Activated CD8-positive, alpha-beta memory T cell treated with anti-CD3 and anti-CD28 coated beads for 1 hour (primary cell): Measurements from ENCODE around the gene FGR.

ENCODE experiments used
- DNase-seq, 2 donors: peaks; one replicate each; pipeline ENCODE4 v3.0.0-alpha.2; 2020; ENCODE audit warnings: low read depth in 1 of 2; ENCODE audit errors: extremely low read depth in 1 of 2

FGR gene

DNA sequence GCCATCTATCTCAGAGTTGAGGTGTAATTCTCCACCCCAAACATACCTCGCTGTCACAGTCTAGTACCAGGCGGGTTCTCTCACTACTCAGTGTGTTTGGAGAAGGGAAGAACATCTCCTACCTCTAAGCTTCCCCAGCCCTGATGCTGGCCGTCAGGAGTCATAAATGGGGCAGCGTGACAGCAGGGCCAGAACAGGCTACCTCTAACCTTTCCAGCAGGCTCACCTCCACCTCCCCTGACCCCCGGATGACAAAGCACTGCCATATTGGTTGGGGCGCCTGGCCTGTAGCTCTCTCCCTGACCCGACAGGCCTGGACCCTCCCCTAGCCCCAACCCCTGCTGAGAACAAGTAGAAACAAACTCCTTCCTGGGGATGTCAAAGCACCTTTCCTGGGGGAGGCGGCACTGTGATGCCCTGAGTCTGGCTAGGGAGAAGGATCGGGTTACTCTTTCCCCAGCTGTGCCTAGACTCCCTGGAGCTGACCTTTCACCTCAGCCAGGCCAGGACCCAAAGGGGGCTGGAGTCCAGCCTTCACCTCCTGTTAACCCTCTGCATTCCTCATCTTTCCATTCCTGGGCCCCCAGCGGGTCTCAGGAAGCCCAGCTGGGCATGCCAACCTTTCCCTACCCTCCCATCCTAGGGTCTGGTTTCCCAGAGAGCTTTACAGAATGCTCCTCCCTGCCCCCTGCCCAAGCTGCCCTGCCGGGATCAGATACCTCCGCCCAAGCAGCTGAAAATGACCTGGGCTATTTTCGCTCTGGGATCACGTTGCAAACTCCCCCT, 65.3 kb downstream of the FGR start:
- DNase-seq: no peak

DNA sequence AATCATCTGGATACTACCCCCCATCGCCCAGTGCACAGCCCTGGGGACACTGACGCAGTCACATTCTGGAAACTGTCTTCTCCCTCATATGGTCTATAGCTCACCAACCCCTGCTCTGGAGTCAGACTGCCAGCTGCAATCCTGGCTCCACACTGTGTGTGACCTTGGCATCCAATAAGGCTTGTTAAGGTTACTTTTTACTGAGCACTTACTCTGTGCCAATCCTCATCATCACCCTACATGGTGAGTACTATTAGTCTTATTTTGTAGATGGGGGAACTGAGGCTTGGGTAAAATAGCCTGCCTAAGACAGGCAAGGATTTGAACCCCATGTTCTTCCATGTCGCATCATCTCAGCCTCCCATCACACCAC, 65.9 kb downstream of the FGR start:
- no peak for DNase-seq

DNA sequence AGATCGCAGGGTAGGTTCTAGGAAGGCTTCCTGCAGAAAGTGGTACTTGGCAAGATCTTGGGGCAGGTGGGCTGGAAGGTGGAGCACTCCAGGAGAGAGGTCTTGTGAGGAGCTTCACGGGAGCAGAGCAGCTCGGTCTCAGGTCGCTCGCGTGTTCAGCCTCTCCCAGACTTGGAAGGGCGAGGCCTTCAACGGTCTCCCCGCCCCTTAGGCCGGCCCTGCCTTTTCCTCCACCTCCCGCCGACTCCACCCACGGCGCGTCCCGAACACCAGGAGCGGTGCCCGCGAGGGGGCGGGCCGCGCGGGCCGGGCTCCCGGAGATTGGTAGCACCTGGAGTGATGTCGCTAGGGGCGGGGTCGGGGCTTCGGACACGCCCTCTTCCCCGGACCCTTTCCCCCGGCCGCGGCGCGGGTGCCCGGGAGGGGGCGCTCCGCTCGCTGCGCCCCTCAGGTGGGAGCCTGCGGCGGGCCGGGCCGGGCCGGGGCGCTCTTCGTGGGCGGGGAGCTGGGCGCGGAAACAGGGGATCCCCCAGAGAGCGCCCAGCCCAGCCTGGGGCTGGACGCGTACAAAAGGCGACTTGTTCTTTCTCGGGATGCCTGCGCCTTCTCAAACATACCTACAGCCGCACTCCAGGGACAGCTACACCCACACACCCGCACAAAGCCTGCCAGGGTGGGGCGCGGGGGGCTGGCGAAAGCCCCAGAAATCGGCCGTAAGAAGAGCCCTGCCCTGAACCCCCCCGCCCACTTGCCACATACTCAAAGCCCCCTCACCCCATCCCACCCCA, 66.5 kb downstream of the FGR start:
- peak; percentile 77 to 82 for DNase-seq

DNA sequence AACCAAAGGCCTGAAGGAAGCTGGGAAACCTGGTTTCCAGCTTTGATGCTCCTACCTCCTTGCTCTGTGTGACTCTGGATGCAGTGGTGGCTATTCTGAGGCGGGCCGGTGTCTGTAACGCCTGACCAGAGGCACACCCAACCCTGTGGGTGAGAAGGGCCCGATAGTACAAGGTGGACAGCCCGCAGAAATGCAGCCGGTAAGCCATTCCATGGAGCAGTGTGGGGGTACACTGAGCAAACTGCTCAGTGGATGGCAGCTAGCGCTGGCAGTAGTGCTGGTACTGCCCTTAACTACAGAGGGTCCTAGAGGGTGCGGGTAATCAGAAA, 67.0 kb downstream of the FGR start:
- DNase-seq: no peak

DNA sequence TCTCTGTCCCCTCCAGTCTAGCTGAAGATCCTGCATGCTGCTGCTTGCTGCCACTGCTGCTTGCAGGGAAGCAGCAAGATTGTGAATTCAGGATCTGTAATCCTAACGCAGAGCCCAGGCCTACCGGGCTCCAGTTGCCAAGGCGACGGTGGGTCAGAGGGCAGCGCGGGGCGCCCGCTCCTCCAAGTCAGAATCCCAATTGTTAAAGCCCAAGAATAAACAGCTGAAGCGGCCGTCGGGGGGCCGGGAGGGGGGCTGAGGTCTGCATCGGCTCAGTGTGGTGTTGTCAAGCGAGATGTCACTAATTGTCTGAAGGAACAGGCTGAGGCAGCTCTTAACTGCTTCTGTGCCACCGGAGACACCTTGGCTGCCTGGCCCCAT, 67.8 kb downstream of the FGR start:
- no peak for DNase-seq

DNA sequence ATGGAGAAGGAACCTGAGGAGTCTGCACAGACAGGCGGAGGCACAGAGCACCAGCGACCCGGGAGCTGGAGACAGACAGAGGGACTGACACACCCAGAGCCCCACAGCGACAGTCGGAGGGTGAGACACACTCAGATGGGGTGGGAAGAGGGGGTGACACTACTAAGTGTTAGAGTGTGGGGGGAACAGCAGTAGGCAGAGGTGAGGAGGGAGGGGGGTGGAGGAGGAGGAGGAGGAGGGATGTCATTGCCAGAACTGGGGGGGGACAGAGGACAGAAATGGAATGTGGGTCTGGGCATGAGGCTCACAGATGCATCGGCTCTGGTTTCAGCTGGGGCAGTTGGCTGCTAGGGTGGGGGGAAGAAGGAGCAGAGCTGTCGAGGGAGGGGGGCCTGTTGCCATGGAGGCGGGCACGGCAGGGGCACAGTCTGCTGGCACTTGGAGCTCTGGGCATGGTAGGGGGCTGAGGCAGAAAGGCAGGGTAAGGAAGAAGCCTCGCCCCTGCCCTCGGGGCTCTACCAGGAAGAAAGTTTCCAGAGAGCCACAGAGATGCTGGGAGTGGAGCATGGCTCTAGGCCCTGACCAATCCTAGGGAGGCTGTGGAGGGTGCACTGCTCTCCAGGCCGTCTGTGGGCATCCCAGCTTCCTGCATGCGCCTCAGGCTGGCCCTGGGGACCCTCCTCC, 68.4 kb downstream of the FGR start:
- no peak for DNase-seq

DNA sequence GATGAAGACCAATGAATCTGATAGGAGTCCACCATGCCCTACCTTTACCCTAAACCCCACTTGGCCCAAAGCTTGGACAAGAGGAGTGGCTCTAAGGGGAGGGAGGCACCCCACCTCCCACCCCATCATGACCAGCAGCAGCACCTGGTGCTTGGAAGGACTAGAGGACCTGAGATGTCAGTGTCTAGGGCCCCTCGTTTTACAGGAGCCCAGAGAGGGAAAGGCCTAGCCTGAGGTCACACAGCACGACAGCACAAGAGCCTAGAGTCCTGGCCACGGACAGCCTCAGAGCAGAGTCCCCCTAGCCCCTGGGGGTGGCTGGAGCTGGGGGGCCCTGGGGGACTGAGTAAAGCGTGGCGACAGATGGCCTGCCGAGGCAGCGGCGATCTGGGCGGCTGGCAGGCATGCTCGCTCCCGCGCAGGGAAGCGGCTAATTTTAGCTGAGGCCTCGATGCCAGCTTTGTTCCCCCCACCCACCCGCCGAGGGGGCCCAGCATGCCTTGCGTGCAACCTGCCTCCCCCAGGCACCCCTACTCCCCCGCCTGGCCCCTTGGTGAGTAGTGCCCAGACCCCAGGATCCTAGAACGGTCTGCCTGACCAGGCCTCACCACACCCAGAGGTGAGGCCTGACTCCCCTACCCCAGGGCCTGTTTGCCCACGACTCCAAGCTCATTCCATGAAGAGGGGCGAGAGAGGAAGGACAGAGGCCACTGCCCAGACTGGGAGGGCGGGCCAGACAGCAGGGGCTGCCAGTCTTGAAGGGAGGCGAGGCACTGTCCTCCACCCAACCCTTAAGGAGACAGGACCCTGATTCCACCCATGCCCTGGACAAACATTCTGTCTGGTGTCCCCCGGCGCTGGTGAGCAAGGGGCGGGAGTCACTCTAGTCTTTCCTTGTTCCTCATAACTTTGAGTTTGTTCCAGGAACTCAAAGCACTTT, 70.0 kb downstream of the FGR start:
- no peak for DNase-seq

DNA sequence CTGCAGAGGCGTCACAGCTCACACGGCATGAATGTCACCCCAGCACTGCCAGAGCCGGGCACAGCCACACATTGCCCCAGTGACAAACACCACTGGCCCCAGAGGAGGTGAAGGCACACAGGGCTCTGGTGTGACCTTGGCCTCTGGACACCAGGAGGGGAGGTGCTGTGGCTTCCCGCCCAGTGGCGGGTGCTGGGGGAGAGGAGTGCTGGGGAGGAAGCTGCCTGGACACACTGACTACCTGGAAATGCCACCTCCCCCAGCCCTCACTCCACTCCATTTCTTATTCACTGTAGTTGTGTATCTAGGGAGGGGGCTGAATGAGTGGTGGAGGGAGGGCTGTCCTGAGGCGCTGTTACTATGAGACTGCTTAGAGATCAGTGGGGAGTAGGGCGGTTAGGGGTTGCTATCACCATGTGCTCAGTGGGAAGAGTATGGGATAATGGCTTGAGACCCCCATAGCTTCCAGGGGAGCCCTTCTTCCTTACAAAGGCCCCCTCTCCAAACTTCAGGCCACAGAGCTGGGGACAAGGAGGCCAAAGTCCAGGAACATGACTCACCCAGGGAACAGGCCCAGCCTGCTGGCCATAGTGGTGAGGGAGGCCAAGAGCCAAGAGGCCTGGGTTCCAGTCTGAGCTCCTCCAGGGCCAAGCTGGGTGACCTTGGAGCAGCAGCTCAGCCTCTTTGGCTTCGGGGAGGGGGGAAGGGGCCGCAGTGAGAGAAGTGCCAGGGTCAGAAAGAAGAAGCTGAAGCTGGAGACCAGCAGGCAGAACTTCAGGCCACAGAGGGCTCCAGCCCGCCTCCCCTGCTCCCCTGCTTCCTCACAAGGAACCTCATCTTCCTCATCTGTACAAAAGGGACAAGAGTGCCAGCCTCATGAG, 71.2 kb downstream of the FGR start:
- DNase-seq: no peak

DNA sequence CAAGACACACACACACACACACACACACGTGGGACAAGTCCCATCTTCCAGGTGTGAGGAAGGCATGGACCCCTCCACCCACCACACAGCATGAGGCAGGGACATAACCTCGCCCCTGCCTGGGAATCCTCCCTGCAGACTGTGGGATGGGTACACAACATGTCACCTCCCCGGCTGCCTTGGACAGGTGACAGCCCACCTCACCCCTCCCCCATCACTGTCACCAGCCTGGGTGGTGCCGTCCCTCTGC, 71.7 kb downstream of the FGR start:
- DNase-seq: no peak

DNA sequence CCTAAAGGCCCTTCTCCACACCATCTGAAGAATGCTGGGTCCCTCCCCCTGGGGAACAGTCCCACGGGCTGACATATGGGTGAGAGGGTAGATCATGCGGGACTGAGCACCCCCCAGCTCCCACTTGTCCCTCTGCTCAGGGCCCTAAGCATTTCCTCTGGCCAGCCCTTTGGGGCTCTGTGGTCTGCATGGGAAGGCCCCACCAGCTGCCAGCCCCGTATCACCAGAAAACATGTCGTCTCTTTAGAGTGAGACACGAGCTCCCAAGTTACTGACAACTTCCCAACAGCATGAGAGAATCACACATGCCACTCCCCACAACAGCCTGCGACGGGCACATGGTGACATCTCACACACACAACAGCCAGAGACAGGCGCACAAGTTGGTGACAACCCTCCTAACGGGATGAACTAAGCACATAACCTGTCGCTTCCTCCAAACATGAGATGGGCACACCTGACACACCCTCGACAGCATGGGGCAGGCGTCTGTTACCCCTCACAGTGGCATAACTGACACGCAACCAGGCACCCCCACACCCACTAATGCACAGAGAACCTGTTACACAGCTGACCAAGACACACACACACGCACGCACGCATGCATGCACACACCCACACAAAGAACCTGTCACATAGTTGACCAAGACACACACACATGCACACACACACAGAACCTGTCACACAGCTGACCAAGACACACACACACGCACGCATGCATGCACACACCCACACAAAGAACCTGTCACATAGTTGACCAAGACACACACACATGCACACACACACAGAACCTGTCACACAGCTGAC, 72.2 kb downstream of the FGR start:
- DNase-seq: no peak
